ENCODE data around the gene SKA2. TPM values are rescaled to one million over a fixed set of nuclear protein-coding genes. Genes with fewer than 3 reads are reported as not detected.
"Not testable (repeated sequence)": the region's sequence is repeated elsewhere in the genome, so short reads cannot be mapped to it uniquely, and the experiment has no call there.

SKA2 gene
- total RNA-seq, 1 donor from 2014 or later, result 60.2 TPM

DNA sequence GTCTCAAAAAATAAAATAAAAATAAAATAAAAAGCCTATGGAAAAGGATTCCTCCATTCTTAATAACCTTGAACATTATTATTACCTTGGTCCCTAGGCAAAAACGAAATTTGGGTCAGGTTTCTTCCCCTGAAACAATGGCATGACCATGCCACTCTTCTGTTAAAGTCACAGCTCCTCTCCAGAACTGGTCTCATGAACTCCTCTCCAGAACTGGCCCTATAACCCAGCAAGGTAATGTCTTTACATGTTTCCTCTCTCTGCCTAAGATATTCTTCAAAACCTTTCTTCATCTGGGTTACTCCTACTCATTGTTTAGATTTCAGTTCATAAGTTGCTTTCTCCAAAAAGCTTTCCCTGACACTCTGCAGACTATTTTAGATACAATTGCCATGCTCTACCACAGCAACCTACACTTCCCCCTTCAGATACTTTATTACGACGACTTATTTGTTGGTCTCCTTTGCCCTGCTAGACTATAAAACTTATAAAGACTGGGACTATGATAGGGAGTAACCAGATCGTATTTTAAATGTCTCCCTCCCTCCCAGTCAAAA, 61.8 kb downstream of the SKA2 start:
- Mint-ChIP-seq H3K27ac (ENCODE audit: unreplicated experiment) (peak overlapping the region; percentile 90), H3K27me3 (ENCODE audit: unreplicated experiment) (no peaks in the 10 kb centered on the region), H3K36me3 (ENCODE audit: unreplicated experiment) (peaks cover 22% of the 10 kb centered on the region), H3K9me3 (ENCODE audit: unreplicated experiment) (peaks cover 4% of the 10 kb centered on the region), H3K4me1 (ENCODE audit: unreplicated experiment) (peaks cover 40% of the 10 kb centered on the region), H3K4me3 (ENCODE audit: unreplicated experiment) (peak overlapping the region; percentile 55)
- DNase-seq (ENCODE audit: extremely low spot score, unreplicated experiment), result no peak
- TF ChIP-seq, protein P1, sequence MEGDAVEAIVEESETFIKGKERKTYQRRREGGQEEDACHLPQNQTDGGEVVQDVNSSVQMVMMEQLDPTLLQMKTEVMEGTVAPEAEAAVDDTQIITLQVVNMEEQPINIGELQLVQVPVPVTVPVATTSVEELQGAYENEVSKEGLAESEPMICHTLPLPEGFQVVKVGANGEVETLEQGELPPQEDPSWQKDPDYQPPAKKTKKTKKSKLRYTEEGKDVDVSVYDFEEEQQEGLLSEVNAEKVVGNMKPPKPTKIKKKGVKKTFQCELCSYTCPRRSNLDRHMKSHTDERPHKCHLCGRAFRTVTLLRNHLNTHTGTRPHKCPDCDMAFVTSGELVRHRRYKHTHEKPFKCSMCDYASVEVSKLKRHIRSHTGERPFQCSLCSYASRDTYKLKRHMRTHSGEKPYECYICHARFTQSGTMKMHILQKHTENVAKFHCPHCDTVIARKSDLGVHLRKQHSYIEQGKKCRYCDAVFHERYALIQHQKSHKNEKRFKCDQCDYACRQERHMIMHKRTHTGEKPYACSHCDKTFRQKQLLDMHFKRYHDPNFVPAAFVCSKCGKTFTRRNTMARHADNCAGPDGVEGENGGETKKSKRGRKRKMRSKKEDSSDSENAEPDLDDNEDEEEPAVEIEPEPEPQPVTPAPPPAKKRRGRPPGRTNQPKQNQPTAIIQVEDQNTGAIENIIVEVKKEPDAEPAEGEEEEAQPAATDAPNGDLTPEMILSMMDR (IDR thresholded peaks at IDR 0.05), result no peak

DNA sequence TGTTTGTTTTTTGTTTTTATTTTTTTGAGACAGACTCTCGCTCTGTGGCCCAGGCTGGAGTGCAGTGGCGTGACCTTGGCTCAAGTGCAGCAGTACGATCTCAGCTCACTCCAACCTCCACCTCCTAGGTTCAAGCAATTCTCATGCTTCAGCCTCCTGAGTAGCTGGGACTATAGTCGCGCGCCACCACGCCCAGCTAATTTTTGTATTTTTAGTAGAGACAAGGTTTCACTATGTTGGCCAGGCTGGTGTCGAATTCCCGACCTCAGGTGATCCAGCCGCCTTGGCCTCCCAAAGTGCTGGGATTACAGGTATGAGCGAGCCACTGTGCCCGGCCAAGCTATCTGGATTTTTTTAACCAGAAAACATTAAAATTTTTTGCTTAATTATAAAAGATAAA, 64.4 kb downstream of the SKA2 start:
- DNase-seq (ENCODE audit: extremely low spot score, unreplicated experiment), result not testable (repeated sequence)

DNA sequence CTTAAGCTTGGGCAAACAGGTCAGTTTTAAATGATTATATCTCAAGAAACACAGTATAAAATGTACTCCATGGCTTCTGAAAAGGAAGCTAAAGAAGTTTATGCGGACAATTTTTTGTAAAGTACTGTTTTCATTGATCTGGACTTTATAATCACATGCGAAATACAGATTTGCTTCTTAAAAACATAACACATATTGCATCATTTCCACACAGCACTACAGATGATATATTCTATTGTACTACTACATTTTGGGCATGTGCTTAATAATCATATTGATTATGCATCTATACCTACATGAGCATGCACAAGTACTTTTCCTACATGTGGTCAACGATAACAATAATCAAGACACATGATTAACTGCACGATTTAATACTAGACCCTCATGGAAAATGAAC, 70.8 kb downstream of the SKA2 start:
- Mint-ChIP-seq H3K4me3 (ENCODE audit: unreplicated experiment) (no peak overlapping the region), H3K27ac (ENCODE audit: unreplicated experiment) (no peak overlapping the region), H3K4me1 (ENCODE audit: unreplicated experiment) (no peaks in the 10 kb centered on the region), H3K27me3 (ENCODE audit: unreplicated experiment) (no peaks in the 10 kb centered on the region), H3K36me3 (ENCODE audit: unreplicated experiment) (peaks cover 33% of the 10 kb centered on the region), H3K9me3 (ENCODE audit: unreplicated experiment) (no peaks in the 10 kb centered on the region)
- TF ChIP-seq, protein P1 (IDR thresholded peaks at IDR 0.05), result no peak
- no peak for DNase-seq (ENCODE audit: extremely low spot score, unreplicated experiment)

More for the DNA sequence above, 64.4 kb downstream of the SKA2 start:
- not testable (repeated sequence) for H3K9me3 Mint-ChIP-seq (ENCODE audit: unreplicated experiment); H3K4me3 Mint-ChIP-seq (ENCODE audit: unreplicated experiment); H3K27me3 Mint-ChIP-seq (ENCODE audit: unreplicated experiment)
- peaks cover 19% of the 10 kb centered on the region for H3K36me3 Mint-ChIP-seq (ENCODE audit: unreplicated experiment)
- peak overlapping the region; percentile 44 for H3K27ac Mint-ChIP-seq (ENCODE audit: unreplicated experiment)
- H3K4me1 Mint-ChIP-seq (ENCODE audit: unreplicated experiment), result peaks cover 37% of the 10 kb centered on the region

DNA sequence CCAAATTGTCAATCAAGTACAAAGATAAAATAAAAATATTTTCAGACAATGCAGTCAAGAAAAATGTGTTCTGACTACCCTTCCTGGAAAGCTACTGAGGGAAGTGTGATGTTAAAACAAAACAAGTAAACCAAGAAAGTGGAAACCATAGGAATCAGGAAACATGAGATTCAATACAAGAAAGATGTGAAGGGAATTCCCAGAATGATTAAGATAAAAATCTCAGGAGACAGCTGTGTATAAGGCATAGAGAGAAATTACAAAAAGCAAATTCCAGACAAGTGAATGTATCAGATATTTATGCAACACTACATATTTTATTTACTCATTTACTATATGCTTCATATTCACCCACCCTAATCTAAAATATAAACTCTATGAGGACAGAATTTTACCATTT, 80.5 kb downstream of the SKA2 start:
- Mint-ChIP-seq H3K4me3 (ENCODE audit: unreplicated experiment) (no peak overlapping the region), H3K27ac (ENCODE audit: unreplicated experiment) (peak overlapping the region; percentile 29), H3K36me3 (ENCODE audit: unreplicated experiment) (peaks cover 52% of the 10 kb centered on the region), H3K9me3 (ENCODE audit: unreplicated experiment) (no peaks in the 10 kb centered on the region), H3K4me1 (ENCODE audit: unreplicated experiment) (peaks cover 7% of the 10 kb centered on the region), H3K27me3 (ENCODE audit: unreplicated experiment) (no peaks in the 10 kb centered on the region)
- no peak for DNase-seq (ENCODE audit: extremely low spot score, unreplicated experiment)
- TF ChIP-seq, protein P1 (IDR thresholded peaks at IDR 0.05), result no peak

DNA sequence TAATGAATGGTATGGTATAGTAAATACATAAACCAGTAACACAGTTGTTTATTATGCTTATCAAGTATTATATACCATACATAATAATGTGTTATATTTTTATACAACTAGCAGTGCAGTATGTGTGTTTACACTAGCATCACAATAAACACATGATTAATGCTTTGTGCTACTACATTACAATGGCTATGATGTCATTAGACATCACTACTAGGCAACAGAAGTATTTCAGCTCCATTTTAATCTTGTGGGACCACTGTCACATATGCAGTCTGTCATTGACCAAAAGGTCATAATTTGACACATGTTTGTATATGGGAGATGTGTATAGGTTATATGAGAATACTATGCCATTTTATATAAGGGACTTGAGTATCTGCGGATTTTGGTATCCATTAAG, 81.0 kb downstream of the SKA2 start:
- no peaks in the 10 kb centered on the region for H3K9me3 Mint-ChIP-seq (ENCODE audit: unreplicated experiment)
- DNase-seq (ENCODE audit: extremely low spot score, unreplicated experiment), result no peak
- H3K27ac Mint-ChIP-seq (ENCODE audit: unreplicated experiment), result peak overlapping the region; percentile 29
- no peak overlapping the region for H3K4me3 Mint-ChIP-seq (ENCODE audit: unreplicated experiment)
- peaks cover 49% of the 10 kb centered on the region for H3K36me3 Mint-ChIP-seq (ENCODE audit: unreplicated experiment)
- no peaks in the 10 kb centered on the region for H3K27me3 Mint-ChIP-seq (ENCODE audit: unreplicated experiment)
- peaks cover 7% of the 10 kb centered on the region for H3K4me1 Mint-ChIP-seq (ENCODE audit: unreplicated experiment)
- TF ChIP-seq, protein P1 (IDR thresholded peaks at IDR 0.05), result no peak

DNA sequence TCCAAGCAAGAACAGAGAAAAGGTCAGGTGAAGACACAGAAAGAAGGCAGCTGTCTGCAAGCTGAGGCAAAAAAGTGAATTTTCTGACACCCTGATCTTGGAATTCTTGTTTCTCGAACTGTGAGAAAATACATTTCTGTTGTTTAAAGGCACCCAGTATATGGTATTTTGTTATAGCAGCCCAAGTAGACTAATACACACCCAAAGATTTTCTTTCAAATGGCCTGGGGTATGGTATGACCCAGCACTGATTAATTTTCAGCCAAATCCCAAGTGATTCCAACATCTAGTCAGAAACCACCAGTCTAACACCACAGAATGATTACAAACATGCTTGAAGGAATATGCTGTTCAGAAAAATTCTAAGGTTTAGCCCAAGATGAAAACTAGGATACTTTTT, 85.1 kb downstream of the SKA2 start:
- DNase-seq (ENCODE audit: extremely low spot score, unreplicated experiment), result no peak
- Mint-ChIP-seq H3K27ac (ENCODE audit: unreplicated experiment) (no peak overlapping the region), H3K4me1 (ENCODE audit: unreplicated experiment) (peaks cover 7% of the 10 kb centered on the region), H3K4me3 (ENCODE audit: unreplicated experiment) (no peak overlapping the region), H3K9me3 (ENCODE audit: unreplicated experiment) (no peaks in the 10 kb centered on the region), H3K27me3 (ENCODE audit: unreplicated experiment) (no peaks in the 10 kb centered on the region), H3K36me3 (ENCODE audit: unreplicated experiment) (peaks cover 41% of the 10 kb centered on the region)
- TF ChIP-seq, protein P1 (IDR thresholded peaks at IDR 0.05), result no peak
